Measurements from ENCODE around the gene RNF224. TPM values are rescaled to one million over a fixed set of nuclear protein-coding genes. Genes with fewer than 3 reads are reported as not detected.

Gene RNF224
- polyA plus RNA-seq, 3 donors = not detected

GRCh38 chr9:137270929-137271695 lies 43.8 kb downstream of the RNF224 start:
- no peak overlapping the region for H3K4me3 ChIP-seq (replicated peaks in 1 of 3; ENCODE audit: low read depth in 2 of 3, low read length in 3 of 3)
- peaks cover 5% of the 10 kb centered on the region for H3K79me2 ChIP-seq (ENCODE audit: insufficient read depth, low read length)
- peaks cover 49% of the 10 kb centered on the region for H3K4me1 Mint-ChIP-seq
- no peaks in the 10 kb centered on the region for H3K9me3 Mint-ChIP-seq
- H3K27ac Mint-ChIP-seq = peak overlapping the region in 1 of 7 donors; percentile 58
- intact Hi-C loops (cut with micrococcal nuclease) = no loop called here
- H3K9ac ChIP-seq (ENCODE audit: insufficient read depth, low read length, poor library complexity, severe bottlenecking) = no peak overlapping the region
- no peak overlapping the region for H3K27ac ChIP-seq (ENCODE audit: low read depth in 1 of 2, low read length in 2 of 2)
- H3K4me1 ChIP-seq (ENCODE audit: control insufficient read depth in 1 of 2, insufficient read depth in 2 of 2, low read length in 2 of 2) = peaks cover 40 to 48% of the 10 kb centered on the region in 2 donors
- H3K4me2 ChIP-seq (replicated peaks; ENCODE audit: extremely low read depth, low read length, poor library complexity, severe bottlenecking) = no peak overlapping the region
- H4K20me1 ChIP-seq (ENCODE audit: insufficient read depth, low read length) = peaks cover 36% of the 10 kb centered on the region
- H3K4me3 Mint-ChIP-seq = no peak overlapping the region
- H3K27me3 ChIP-seq (ENCODE audit: control insufficient read depth in 2 of 2, insufficient read depth in 2 of 2, low read length in 2 of 2) = no peaks in the 10 kb centered on the region
- H3K36me3 ChIP-seq (replicated peaks in 1 of 2; ENCODE audit: control insufficient read depth in 1 of 2, insufficient read depth in 2 of 2, low read length in 2 of 2) = peaks cover 28 to 74% of the 10 kb centered on the region in 2 donors
- H3K9me3 ChIP-seq (replicated peaks in 1 of 2; ENCODE audit: control insufficient read depth in 1 of 2, insufficient read depth in 1 of 2, low read length in 2 of 2) = no peaks in the 10 kb centered on the region
- peaks cover 0 to 3% (median 2%) of the 10 kb centered on the region in 3 donors for H3K27me3 Mint-ChIP-seq (ENCODE audit: low read depth in 3 of 3)
- 60% methylated on average over 30 of the region's 32 CpGs for WGBS (ENCODE audit: insufficient coverage)
- no peak for DNase-seq
- peaks cover 31 to 72% of the 10 kb centered on the region in 2 donors for H3K36me3 Mint-ChIP-seq
- TF ChIP-seq CTCF (IDR thresholded peaks at IDR 0.05) = no peak
- H2AFZ ChIP-seq (ENCODE audit: insufficient read depth, low read depth, low read length, poor library complexity, severe bottlenecking) = no peak overlapping the region

- peaks cover 46 to 54% of the 10 kb centered on the region in 2 donors for H3K4me1 ChIP-seq (ENCODE audit: control insufficient read depth in 1 of 2, insufficient read depth in 2 of 2, low read length in 2 of 2)
- peaks cover 10% of the 10 kb centered on the region for H3K79me2 ChIP-seq (ENCODE audit: insufficient read depth, low read length)
- H3K4me1 Mint-ChIP-seq = peaks cover 55% of the 10 kb centered on the region
- peaks cover 22 to 68% of the 10 kb centered on the region in 2 donors for H3K36me3 ChIP-seq (replicated peaks in 1 of 2; ENCODE audit: control insufficient read depth in 1 of 2, insufficient read depth in 2 of 2, low read length in 2 of 2)
- H3K9me3 ChIP-seq (replicated peaks in 1 of 2; ENCODE audit: control insufficient read depth in 1 of 2, insufficient read depth in 1 of 2, low read length in 2 of 2) = no peaks in the 10 kb centered on the region
- H3K36me3 Mint-ChIP-seq = peaks cover 31 to 67% of the 10 kb centered on the region in 2 donors
- no peak for TF ChIP-seq CTCF (IDR thresholded peaks at IDR 0.05)
- no peak overlapping the region for H3K4me3 Mint-ChIP-seq
- H3K27me3 Mint-ChIP-seq (ENCODE audit: low read depth in 3 of 3) = peaks cover 0 to 3% (median 2%) of the 10 kb centered on the region in 3 donors
- H3K4me3 ChIP-seq (replicated peaks in 1 of 3; ENCODE audit: low read depth in 2 of 3, low read length in 3 of 3) = no peak overlapping the region
- no peak for DNase-seq
- no peaks in the 10 kb centered on the region for H3K9me3 Mint-ChIP-seq
- H3K27me3 ChIP-seq (ENCODE audit: control insufficient read depth in 2 of 2, insufficient read depth in 2 of 2, low read length in 2 of 2) = no peaks in the 10 kb centered on the region
- intact Hi-C loops (cut with micrococcal nuclease) = no loop called here
- no peak overlapping the region for H3K27ac Mint-ChIP-seq
- no peak overlapping the region for H3K4me2 ChIP-seq (replicated peaks; ENCODE audit: extremely low read depth, low read length, poor library complexity, severe bottlenecking)
- no peak overlapping the region for H3K27ac ChIP-seq (ENCODE audit: low read depth in 1 of 2, low read length in 2 of 2)
- no peak overlapping the region for H3K9ac ChIP-seq (ENCODE audit: insufficient read depth, low read length, poor library complexity, severe bottlenecking)
- no peak overlapping the region for H2AFZ ChIP-seq (ENCODE audit: insufficient read depth, low read depth, low read length, poor library complexity, severe bottlenecking)
- peaks cover 32% of the 10 kb centered on the region for H4K20me1 ChIP-seq (ENCODE audit: insufficient read depth, low read length)
- WGBS (ENCODE audit: insufficient coverage) = 0% methylated on average over 3 of the region's 3 CpGs
Measured at GRCh38 chr9:137271696-137272076, 44.4 kb downstream of the RNF224 start.
